GM12801 (cell line): ENCODE data around the gene SLC16A7.

Experiments used
- TF ChIP-seq, protein P1 (sequence below): IDR thresholded peaks from one replicate; pipeline ENCODE4 v1.5.1; 2011; ENCODE audit warnings: control low read depth; ENCODE audit not compliant: insufficient read length; ENCODE audit errors: extremely low read depth

SLC16A7 gene

DNA sequence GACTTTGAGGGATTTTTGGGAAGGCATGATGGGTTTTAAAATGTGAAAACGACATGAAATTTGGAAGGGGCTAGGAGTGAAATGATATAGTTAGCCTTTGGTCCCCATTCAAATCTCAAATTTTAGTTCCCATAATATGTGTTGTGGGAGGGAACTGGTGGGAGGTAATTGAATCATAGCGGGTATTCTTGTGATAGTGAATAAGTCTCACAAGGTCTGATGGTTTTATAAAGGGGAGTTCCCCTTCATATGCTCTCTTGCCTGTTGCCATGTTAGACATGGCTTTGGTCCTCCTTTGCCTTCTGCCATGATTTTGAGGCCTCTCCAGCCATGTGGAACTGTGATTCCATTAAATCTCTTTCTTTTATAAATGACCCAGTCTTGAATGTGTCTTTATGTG is 72.8 kb downstream of the SLC16A7 start:
- TF ChIP-seq, protein P1, sequence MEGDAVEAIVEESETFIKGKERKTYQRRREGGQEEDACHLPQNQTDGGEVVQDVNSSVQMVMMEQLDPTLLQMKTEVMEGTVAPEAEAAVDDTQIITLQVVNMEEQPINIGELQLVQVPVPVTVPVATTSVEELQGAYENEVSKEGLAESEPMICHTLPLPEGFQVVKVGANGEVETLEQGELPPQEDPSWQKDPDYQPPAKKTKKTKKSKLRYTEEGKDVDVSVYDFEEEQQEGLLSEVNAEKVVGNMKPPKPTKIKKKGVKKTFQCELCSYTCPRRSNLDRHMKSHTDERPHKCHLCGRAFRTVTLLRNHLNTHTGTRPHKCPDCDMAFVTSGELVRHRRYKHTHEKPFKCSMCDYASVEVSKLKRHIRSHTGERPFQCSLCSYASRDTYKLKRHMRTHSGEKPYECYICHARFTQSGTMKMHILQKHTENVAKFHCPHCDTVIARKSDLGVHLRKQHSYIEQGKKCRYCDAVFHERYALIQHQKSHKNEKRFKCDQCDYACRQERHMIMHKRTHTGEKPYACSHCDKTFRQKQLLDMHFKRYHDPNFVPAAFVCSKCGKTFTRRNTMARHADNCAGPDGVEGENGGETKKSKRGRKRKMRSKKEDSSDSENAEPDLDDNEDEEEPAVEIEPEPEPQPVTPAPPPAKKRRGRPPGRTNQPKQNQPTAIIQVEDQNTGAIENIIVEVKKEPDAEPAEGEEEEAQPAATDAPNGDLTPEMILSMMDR, result no peak

DNA sequence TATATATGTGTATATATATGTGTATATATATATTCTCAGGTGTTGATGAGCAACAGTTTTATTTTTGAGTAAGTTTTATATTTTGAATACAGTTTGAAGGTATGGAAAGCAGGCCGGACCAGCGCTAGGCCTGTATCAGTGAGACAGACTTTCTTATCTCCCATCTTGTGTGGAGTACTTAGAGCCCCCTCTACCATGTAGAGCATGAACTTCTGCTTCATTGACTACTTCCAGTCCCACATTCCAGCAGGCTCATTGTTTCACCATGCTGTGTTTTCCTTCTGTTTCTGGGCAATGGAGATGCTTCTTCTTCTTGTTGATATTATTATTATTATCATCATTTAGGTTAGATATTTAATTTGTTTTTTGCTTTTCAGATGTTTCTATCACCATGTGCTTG is 76.4 kb downstream of the SLC16A7 start:
- TF ChIP-seq, protein P1, result no peak

DNA sequence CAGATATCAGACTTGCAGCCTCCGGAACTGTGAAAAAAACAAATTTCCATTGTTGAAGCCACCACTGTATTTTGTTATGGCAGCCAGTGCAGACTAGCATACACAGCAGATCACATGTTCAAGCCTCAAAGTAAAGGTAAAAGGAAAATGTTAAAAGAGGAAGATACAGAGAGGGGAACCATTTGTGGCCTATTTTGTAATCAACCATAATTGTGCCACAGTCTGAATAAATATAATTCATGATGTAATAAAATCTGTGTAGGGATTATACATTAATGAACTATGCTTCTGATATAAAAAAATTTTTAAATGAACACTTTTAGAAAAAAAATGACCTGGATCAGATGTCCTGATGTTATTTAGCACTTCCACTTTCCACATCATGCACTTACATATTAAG is 79.6 kb downstream of the SLC16A7 start:
- TF ChIP-seq, protein P1, result no peak

DNA sequence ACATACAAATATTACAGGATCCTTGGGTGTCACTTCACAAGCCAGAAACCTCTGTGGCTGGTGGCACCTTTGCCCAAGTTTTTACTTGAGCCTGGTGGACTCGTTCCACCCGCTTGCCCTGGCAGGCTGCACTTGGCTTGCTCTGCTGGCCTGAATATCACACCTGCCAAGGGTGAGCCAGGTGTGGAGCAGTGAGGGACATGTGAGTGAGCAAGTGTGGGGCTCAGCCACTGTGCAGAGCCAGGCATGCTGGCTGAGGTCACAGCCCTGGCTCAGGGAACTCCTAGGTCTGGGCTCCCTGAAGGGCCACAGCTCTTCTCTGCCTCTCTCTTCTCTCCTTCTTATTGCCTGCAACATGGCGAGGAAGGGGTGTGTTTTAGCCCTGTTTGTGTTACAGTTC is 82.0 kb downstream of the SLC16A7 start:
- TF ChIP-seq, protein P1, result no peak

DNA sequence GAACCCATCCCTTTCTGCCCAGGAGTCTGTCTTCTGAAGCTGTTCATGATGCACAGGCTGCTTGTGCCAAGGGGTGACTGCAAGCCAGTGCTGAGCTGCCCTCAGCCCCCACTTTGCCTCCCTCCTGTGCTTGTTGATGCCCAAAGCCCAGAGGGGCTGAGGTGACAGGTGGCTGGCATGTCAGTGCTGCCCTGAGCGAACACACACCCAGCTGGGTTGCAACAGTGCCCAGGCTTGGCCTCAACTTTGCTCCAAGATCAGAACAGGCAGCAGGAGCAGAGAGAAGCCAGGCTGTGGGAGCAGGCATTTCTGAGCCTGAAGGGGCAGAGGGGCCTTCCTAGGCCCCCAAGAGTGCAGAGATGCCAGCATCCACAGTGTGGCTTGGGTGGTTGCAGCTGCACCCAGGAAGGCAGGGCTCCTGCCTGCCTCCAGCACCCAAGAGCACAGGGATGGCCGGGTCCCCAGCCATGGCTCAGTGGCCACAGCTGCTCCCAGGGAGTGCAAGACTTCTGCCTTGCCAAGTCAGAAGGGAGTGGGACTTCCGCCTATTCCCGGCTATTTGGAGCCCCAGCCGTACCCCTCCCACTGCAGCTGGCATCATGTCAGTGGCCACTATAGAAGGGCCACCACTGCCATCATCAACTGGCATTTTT is 83.1 kb downstream of the SLC16A7 start:
- TF ChIP-seq, protein P1, result no peak

DNA sequence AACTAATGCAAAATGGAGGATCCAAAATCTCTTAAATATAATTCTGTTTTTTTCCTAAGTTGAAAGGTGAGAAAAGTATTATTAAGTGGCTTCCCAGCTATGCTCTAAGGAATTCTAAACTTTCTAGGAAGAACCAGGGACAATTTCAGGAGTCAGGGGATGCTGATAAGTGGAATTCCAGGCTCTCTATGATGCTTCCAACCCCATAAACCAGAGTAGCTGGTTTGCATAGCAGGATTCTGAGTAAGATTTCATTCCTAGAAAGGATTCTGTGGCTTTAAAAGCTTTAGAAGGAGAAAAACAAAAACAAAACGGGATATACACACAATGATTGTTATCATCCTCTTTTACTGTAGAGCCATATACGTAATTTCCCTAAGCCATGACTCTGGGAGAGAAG is 93.9 kb downstream of the SLC16A7 start:
- TF ChIP-seq, protein P1, result no peak

DNA sequence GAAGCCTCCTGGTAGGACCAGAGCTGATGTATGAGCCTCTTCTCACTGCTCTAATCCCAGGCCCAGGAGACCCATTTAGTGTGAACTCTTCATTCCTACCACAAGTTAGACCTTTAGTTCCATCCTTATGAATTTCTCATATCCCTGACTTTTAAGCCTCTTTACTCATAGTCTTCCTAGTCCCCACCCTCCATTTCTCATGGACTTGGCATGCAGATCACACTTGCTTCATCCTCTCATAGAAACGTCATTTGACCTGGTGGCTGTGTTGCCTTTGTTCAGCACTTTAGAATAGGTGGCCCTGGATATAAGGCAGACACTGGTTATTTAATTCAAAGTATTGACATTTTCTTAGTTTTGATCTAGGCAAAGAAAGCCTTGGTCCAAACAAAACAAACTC is 99.5 kb downstream of the SLC16A7 start:
- TF ChIP-seq, protein P1, result no peak
